GM23338 (cell line): ENCODE measurements around the gene HRAS. TPM values are rescaled to one million over a fixed set of nuclear protein-coding genes. Genes with fewer than 3 reads are reported as not detected.

ENCODE experiments used
- ATAC-seq: fragments of 200-7000 bp; cut with Tn5 transposase; 3 replicates; pipeline ENCODE4 v1.9.1; 2020
- DNase-seq: peaks from one replicate; pipeline ENCODE4 v3.0.0-alpha.2; 2015; ENCODE audit warnings: low spot score
- H2AFZ ChIP-seq: fragments of 200-600 bp; sonication (generic); 2 replicates; pipeline ENCODE4 v1.8.0; 2016; ENCODE audit warnings: antibody characterized with exemption, mild to moderate bottlenecking, moderate library complexity
- H3F3A ChIP-seq: fragments of 200-600 bp; sonication (generic); replicated peaks from 2 replicates; pipeline ENCODE4 v1.8.0; 2017; ENCODE audit warnings: antibody characterized with exemption, mixed run types, low read depth
- H3K27ac ChIP-seq: fragments of 200-600 bp; sonication (generic); 2 replicates; pipeline ENCODE4 v1.6.1; 2016; ENCODE audit warnings: low read depth
- H3K27me3 ChIP-seq: fragments of 200-600 bp; sonication (generic); 2 replicates; pipeline ENCODE4 v1.8.0; 2016; ENCODE audit warnings: mild to moderate bottlenecking, mixed run types, moderate library complexity; ENCODE audit not compliant: insufficient read depth
- H3K36me3 ChIP-seq: fragments of 200-600 bp; sonication (generic); 2 replicates; pipeline ENCODE4 v1.8.0; 2016; ENCODE audit warnings: mild to moderate bottlenecking; ENCODE audit not compliant: insufficient read depth
- H3K4me1 ChIP-seq: fragments of 200-600 bp; sonication (generic); 2 replicates; pipeline ENCODE4 v1.8.0; 2016; ENCODE audit warnings: mild to moderate bottlenecking, moderate library complexity; ENCODE audit not compliant: insufficient read depth
- H3K4me2 ChIP-seq: fragments of 200-600 bp; sonication (generic); 2 replicates; pipeline ENCODE4 v1.7.1; 2017; ENCODE audit warnings: mixed run types
- H3K4me3 ChIP-seq: fragments of 200-600 bp; sonication (generic); 2 replicates; pipeline ENCODE4 v1.6.1; 2016; ENCODE audit warnings: mixed run types
- H3K79me2 ChIP-seq: fragments of 200-600 bp; sonication (generic); replicated peaks from 2 replicates; pipeline ENCODE4 v1.8.0; 2017; ENCODE audit warnings: mild to moderate bottlenecking; ENCODE audit not compliant: insufficient read depth
- H3K9me2 ChIP-seq: fragments of 200-600 bp; sonication (generic); 2 replicates; pipeline ENCODE4 v1.8.0; 2017; ENCODE audit not compliant: insufficient read depth
- H4K20me1 ChIP-seq: fragments of 200-600 bp; sonication (generic); replicated peaks from 2 replicates; pipeline ENCODE4 v1.8.0; 2017; ENCODE audit warnings: mild to moderate bottlenecking; ENCODE audit not compliant: insufficient read depth
- H3K27ac Mint-ChIP-seq: 2 replicates; pipeline ENCODE4 v1.8.0; 2020; ENCODE audit warnings: inconsistent platforms, mild to moderate bottlenecking, moderate library complexity, mixed read lengths
- H3K27me3 Mint-ChIP-seq: 3 replicates; pipeline ENCODE4 v1.8.0; 2022; ENCODE audit warnings: low read depth, mild to moderate bottlenecking, moderate library complexity, mixed read lengths, inconsistent platforms; ENCODE audit not compliant: insufficient read depth, poor library complexity
- H3K36me3 Mint-ChIP-seq: 3 replicates; pipeline ENCODE4 v1.8.0; 2021; ENCODE audit warnings: low read depth, mild to moderate bottlenecking, inconsistent platforms, moderate library complexity, mixed read lengths
- H3K4me1 Mint-ChIP-seq: 3 replicates; pipeline ENCODE4 v1.8.0; 2020; ENCODE audit warnings: mild to moderate bottlenecking, inconsistent platforms, mixed read lengths
- H3K4me3 Mint-ChIP-seq: 3 replicates; pipeline ENCODE4 v1.8.0; 2021; ENCODE audit warnings: moderate library complexity, mild to moderate bottlenecking, inconsistent platforms, mixed read lengths
- H3K9me3 Mint-ChIP-seq: 3 replicates; pipeline ENCODE4 v1.8.0; 2020; ENCODE audit warnings: moderate library complexity, mild to moderate bottlenecking, inconsistent platforms, mixed read lengths
- CREB1 ChIP-seq: fragments of 250-450 bp; sonication (Bioruptor Pico); IDR thresholded peaks from 2 replicates; pipeline ENCODE4 v1.5.0; 2020; ENCODE audit warnings: low read depth, mild to moderate bottlenecking, moderate library complexity
- EZH2 ChIP-seq: fragments of 200-600 bp; sonication (generic); IDR thresholded peaks from one replicate; pipeline ENCODE4 v1.8.0; 2017; ENCODE audit warnings: antibody characterized with exemption, mild to moderate bottlenecking, low read depth; ENCODE audit not compliant: unreplicated experiment
- NANOG ChIP-seq: IDR thresholded peaks from 2 replicates; pipeline ENCODE4 v1.6.1; 2016; ENCODE audit warnings: antibody characterized with exemption, borderline replicate concordance
- POLR2AphosphoS5 ChIP-seq: IDR thresholded peaks from 2 replicates; pipeline ENCODE4 v1.6.1; 2016; ENCODE audit warnings: antibody characterized with exemption, low read depth
- ZNF114 ChIP-seq: fragments of 250-450 bp; sonication (Bioruptor Pico); IDR thresholded peaks from 2 replicates; pipeline ENCODE4 v1.5.0; 2020; ENCODE audit warnings: mild to moderate bottlenecking, moderate library complexity
- ZNF331 ChIP-seq: fragments of 250-450 bp; sonication (Bioruptor Pico); IDR thresholded peaks from 2 replicates; pipeline ENCODE4 v1.5.0; 2020; ENCODE audit warnings: low read depth, mild to moderate bottlenecking, moderate library complexity
- polyA plus RNA-seq: library from polyadenylated mRNA; unstranded; fragments of >200 nt; fragmentation: Nextera tagmentation; extraction: Ambion mirVana; gene quantifications from 2 replicates; pipeline ENCODE4 v1.2.1, GENCODE V29; 2016
- total RNA-seq: library from RNA; depleted of rRNA; stranded (reverse); fragments of >200 nt; shearing (Covaris generic); gene quantifications from 2 replicates; pipeline ENCODE4 v1.2.3, GENCODE V29; 2014
- TF ChIP-seq, protein P1 (sequence below): fragments of 250-450 bp; sonication (Bioruptor Pico); IDR thresholded peaks from 2 replicates; pipeline ENCODE4 v1.5.0; 2020; ENCODE audit warnings: mild to moderate bottlenecking, moderate library complexity
- TF ChIP-seq, protein P2 (sequence below): IDR thresholded peaks from 2 replicates; pipeline ENCODE4 v1.6.1; 2016; ENCODE audit warnings: antibody characterized with exemption
- TF ChIP-seq, protein P3 (sequence below), 2 experiments: fragments of 200-600 bp in 1 of 2; sonication (generic) in 1 of 2; conservative IDR thresholded peaks; 2 replicates each; pipeline versions ENCODE4 v1.5.1 to v1.6.1; 2016 to 2017; ENCODE audit warnings: antibody characterized with exemption in 2 of 2, low read depth in 2 of 2, mild to moderate bottlenecking in 2 of 2, moderate library complexity in 1 of 2

Gene HRAS
- total and polyA plus RNA-seq, 2 experiments from 2014 or later: 37.9 to 48.7 TPM

DNA sequence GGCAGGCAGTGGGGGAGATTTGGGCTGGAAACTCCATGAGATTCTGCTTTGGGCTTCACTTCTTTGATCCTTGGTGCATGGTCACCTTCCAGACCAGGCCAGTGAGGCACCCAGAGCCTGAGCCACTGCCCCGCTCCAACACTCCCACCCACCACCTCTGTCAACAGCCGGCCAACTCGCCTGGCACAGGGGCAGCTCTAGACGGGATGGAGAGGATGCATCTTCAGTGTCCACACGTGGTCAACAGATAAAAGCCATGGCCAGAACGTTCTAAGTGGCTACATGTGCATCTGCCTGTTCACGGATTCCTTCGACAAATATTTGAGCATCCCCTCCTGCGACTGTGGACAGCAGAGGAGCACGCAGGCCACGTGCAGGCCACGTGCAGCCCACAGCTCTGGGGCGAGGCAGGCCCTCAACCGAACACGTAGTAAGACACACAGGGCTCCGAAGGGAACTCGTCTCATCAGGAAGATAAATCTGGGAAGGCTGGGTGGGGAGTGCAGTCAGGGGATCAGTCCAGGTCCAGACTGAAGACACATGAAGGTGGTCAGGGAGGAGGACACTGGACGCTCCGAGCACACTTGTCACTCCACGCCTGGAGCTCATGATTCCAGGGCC, 3.2 kb upstream of the HRAS start:
- Mint-ChIP-seq H3K9me3 (peaks cover 2% of the 10 kb centered on the region; the same call in 2 of the 3 replicates), H3K4me1 (peaks cover 3% of the 10 kb centered on the region; the same call in 2 of the 3 replicates), H3K27me3 (peaks cover 23% of the 10 kb centered on the region), H3K36me3 (peaks cover 5% of the 10 kb centered on the region), H3K27ac (no peak overlapping the region), H3K4me3 (peak overlapping the region; percentile 12; the same call in 1 of the 3 replicates)
- Histone ChIP-seq H3F3A (peaks cover 11% of the 10 kb centered on the region), H3K4me1 (no peaks in the 10 kb centered on the region; the same call in 1 of the 2 replicates), H3K36me3 (no peaks in the 10 kb centered on the region), H3K79me2 (no peaks in the 10 kb centered on the region; the same call in 1 of the 2 replicates), H3K27ac (no peak overlapping the region), H2AFZ (no peak overlapping the region), H3K9me2 (no peaks in the 10 kb centered on the region), H4K20me1 (0 out of 2 replicates have a peak, but pooled peaks cover 2% of the 10 kb centered on the region), H3K27me3 (peaks cover 17% of the 10 kb centered on the region; the same call in 1 of the 2 replicates), H3K4me2 (no peak overlapping the region), H3K4me3 (no peak overlapping the region)
- TF ChIP-seq EZH2 (no peak), CREB1 (CRISPR knock-in tag) (no peak), ZNF114 (CRISPR knock-in tag) (no peak), ZNF331 (no peak), NANOG (no peak), POLR2AphosphoS5 (no peak)
- TF ChIP-seq, protein P1, sequence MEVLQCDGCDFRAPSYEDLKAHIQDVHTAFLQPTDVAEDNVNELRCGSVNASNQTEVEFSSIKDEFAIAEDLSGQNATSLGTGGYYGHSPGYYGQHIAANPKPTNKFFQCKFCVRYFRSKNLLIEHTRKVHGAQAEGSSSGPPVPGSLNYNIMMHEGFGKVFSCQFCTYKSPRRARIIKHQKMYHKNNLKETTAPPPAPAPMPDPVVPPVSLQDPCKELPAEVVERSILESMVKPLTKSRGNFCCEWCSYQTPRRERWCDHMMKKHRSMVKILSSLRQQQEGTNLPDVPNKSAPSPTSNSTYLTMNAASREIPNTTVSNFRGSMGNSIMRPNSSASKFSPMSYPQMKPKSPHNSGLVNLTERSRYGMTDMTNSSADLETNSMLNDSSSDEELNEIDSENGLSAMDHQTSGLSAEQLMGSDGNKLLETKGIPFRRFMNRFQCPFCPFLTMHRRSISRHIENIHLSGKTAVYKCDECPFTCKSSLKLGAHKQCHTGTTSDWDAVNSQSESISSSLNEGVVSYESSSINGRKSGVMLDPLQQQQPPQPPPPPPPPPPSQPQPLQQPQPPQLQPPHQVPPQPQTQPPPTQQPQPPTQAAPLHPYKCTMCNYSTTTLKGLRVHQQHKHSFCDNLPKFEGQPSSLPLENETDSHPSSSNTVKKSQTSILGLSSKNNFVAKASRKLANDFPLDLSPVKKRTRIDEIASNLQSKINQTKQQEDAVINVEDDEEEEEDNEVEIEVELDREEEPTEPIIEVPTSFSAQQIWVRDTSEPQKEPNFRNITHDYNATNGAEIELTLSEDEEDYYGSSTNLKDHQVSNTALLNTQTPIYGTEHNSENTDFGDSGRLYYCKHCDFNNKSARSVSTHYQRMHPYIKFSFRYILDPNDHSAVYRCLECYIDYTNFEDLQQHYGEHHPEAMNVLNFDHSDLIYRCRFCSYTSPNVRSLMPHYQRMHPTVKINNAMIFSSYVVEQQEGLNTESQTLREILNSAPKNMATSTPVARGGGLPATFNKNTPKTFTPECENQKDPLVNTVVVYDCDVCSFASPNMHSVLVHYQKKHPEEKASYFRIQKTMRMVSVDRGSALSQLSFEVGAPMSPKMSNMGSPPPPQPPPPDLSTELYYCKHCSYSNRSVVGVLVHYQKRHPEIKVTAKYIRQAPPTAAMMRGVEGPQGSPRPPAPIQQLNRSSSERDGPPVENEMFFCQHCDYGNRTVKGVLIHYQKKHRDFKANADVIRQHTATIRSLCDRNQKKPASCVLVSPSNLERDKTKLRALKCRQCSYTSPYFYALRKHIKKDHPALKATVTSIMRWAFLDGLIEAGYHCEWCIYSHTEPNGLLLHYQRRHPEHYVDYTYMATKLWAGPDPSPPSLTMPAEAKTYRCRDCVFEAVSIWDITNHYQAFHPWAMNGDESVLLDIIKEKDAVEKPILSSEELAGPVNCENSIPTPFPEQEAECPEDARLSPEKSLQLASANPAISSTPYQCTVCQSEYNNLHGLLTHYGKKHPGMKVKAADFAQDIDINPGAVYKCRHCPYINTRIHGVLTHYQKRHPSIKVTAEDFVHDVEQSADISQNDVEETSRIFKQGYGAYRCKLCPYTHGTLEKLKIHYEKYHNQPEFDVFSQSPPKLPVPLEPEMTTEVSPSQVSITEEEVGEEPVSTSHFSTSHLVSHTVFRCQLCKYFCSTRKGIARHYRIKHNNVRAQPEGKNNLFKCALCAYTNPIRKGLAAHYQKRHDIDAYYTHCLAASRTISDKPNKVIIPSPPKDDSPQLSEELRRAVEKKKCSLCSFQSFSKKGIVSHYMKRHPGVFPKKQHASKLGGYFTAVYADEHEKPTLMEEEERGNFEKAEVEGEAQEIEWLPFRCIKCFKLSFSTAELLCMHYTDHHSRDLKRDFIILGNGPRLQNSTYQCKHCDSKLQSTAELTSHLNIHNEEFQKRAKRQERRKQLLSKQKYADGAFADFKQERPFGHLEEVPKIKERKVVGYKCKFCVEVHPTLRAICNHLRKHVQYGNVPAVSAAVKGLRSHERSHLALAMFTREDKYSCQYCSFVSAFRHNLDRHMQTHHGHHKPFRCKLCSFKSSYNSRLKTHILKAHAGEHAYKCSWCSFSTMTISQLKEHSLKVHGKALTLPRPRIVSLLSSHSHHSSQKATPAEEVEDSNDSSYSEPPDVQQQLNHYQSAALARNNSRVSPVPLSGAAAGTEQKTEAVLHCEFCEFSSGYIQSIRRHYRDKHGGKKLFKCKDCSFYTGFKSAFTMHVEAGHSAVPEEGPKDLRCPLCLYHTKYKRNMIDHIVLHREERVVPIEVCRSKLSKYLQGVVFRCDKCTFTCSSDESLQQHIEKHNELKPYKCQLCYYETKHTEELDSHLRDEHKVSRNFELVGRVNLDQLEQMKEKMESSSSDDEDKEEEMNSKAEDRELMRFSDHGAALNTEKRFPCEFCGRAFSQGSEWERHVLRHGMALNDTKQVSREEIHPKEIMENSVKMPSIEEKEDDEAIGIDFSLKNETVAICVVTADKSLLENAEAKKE (CRISPR knock-in tag): no peak
- TF ChIP-seq, protein P2, sequence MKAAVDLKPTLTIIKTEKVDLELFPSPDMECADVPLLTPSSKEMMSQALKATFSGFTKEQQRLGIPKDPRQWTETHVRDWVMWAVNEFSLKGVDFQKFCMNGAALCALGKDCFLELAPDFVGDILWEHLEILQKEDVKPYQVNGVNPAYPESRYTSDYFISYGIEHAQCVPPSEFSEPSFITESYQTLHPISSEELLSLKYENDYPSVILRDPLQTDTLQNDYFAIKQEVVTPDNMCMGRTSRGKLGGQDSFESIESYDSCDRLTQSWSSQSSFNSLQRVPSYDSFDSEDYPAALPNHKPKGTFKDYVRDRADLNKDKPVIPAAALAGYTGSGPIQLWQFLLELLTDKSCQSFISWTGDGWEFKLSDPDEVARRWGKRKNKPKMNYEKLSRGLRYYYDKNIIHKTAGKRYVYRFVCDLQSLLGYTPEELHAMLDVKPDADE: no peak
- TF ChIP-seq, protein P3, sequence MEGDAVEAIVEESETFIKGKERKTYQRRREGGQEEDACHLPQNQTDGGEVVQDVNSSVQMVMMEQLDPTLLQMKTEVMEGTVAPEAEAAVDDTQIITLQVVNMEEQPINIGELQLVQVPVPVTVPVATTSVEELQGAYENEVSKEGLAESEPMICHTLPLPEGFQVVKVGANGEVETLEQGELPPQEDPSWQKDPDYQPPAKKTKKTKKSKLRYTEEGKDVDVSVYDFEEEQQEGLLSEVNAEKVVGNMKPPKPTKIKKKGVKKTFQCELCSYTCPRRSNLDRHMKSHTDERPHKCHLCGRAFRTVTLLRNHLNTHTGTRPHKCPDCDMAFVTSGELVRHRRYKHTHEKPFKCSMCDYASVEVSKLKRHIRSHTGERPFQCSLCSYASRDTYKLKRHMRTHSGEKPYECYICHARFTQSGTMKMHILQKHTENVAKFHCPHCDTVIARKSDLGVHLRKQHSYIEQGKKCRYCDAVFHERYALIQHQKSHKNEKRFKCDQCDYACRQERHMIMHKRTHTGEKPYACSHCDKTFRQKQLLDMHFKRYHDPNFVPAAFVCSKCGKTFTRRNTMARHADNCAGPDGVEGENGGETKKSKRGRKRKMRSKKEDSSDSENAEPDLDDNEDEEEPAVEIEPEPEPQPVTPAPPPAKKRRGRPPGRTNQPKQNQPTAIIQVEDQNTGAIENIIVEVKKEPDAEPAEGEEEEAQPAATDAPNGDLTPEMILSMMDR (conservative IDR thresholded peaks at IDR 0.05; ENCODE audit: low read depth in 2 of 2): no peak
- no peak for ATAC-seq
- DNase-seq: no peak
